IMR-90 (cell line): ENCODE data around the gene CYFIP1. TPM values are rescaled to one million over a fixed set of nuclear protein-coding genes. Genes with fewer than 3 reads are reported as not detected.

ENCODE experiments used
- ATAC-seq: fragments of 200-7000 bp; cut with Tn5 transposase; 2 replicates; pipeline ENCODE4 v1.9.1; 2020; ENCODE audit warnings: low read depth, mild to moderate bottlenecking, moderate library complexity
- BruUV-seq: library from RNA; stranded (reverse); fragments of 400-500 nt; replicated peaks from 2 replicates; lab custom pipeline; 2021; lab: Mats Ljungman, UMichigan
- CTCF ChIA-PET: fragments of 300-600 bp; formaldehyde crosslinking; extraction: SDS; loops from one replicate; lab custom pipeline; 2021; ENCODE audit warnings: antibody characterized with exemption; lab: Yijun Ruan, JAX
- POLR2A ChIA-PET: fragments of 300-600 bp; sonication (Branson Sonifier 250); formaldehyde crosslinking; loops from one replicate; lab custom pipeline; 2022; ENCODE audit warnings: antibody characterized with exemption; ENCODE audit not compliant: unreplicated experiment; lab: Charles Lee
- DNase-seq: peaks from one replicate; pipeline ENCODE4 v3.0.0; 2013
- H2AFZ ChIP-seq: replicated peaks from 2 replicates; pipeline ENCODE3; 2013; ENCODE audit warnings: low read length, mild to moderate bottlenecking; ENCODE audit not compliant: poor library complexity
- H2AK5ac ChIP-seq: 2 replicates; pipeline ENCODE4 v1.6.1; 2013; ENCODE audit warnings: low read depth, low read length, inconsistent platforms
- H2AK9ac ChIP-seq: replicated peaks from 2 replicates; pipeline ENCODE3; 2013; ENCODE audit warnings: mild to moderate bottlenecking, low read depth, low read length, moderate library complexity; ENCODE audit not compliant: poor library complexity
- H2BK120ac ChIP-seq: 2 replicates; pipeline ENCODE4 v1.6.1; 2013; ENCODE audit warnings: low read depth, low read length, inconsistent platforms
- H2BK15ac ChIP-seq: 3 replicates; pipeline ENCODE4 v1.6.1; 2013; ENCODE audit warnings: low read depth, low read length, inconsistent platforms
- H2BK20ac ChIP-seq: 2 replicates; pipeline ENCODE4 v1.6.1; 2013; ENCODE audit warnings: low read depth, mild to moderate bottlenecking, inconsistent platforms, low read length, moderate library complexity
- H2BK5ac ChIP-seq: 2 replicates; pipeline ENCODE4 v1.6.1; 2013; ENCODE audit warnings: mild to moderate bottlenecking, low read depth, low read length, inconsistent platforms; ENCODE audit not compliant: poor library complexity, severe bottlenecking
- H3K14ac ChIP-seq: replicated peaks from 2 replicates; pipeline ENCODE4 v1.6.1; 2013; ENCODE audit warnings: low read depth, low read length, inconsistent platforms
- H3K18ac ChIP-seq: 2 replicates; pipeline ENCODE4 v1.6.1; 2013; ENCODE audit warnings: low read depth, low read length, control low read depth
- H3K23ac ChIP-seq: 2 replicates; pipeline ENCODE4 v1.6.1; 2013; ENCODE audit warnings: low read depth, low read length, inconsistent platforms
- H3K27ac ChIP-seq: 2 replicates; pipeline ENCODE4 v1.5.1; 2013; ENCODE audit warnings: mild to moderate bottlenecking, control low read depth, low read length; ENCODE audit not compliant: insufficient read depth
- H3K27me3 ChIP-seq: 2 replicates; pipeline ENCODE4 v1.6.1; 2013; ENCODE audit warnings: low read length; ENCODE audit not compliant: control insufficient read depth, insufficient read depth
- H3K36me3 ChIP-seq: 2 replicates; pipeline ENCODE4 v1.6.1; 2013; ENCODE audit warnings: low read length, mixed read lengths; ENCODE audit not compliant: control insufficient read depth, insufficient read depth
- H3K4ac ChIP-seq: 2 replicates; pipeline ENCODE4 v1.6.1; 2013; ENCODE audit warnings: low read depth, low read length, inconsistent platforms
- H3K4me1 ChIP-seq: 2 replicates; pipeline ENCODE4 v1.6.1; 2013; ENCODE audit warnings: low read length, mixed read lengths; ENCODE audit not compliant: control insufficient read depth, insufficient read depth
- H3K4me2 ChIP-seq: 2 replicates; pipeline ENCODE4 v1.6.1; 2013; ENCODE audit warnings: low read depth, mild to moderate bottlenecking, control low read depth, low read length, moderate library complexity
- H3K4me3 ChIP-seq: 2 replicates; pipeline ENCODE4 v1.5.1; 2013; ENCODE audit warnings: low read depth, mild to moderate bottlenecking, control low read depth, low read length, moderate library complexity; ENCODE audit not compliant: insufficient read depth
- H3K56ac ChIP-seq: 2 replicates; pipeline ENCODE4 v1.6.1; 2013; ENCODE audit warnings: low read length, inconsistent platforms; ENCODE audit not compliant: insufficient read depth; ENCODE audit errors: extremely low read depth
- H3K79me1 ChIP-seq, 2 experiments: 2 replicates each; pipeline ENCODE4 v1.6.1; 2013; ENCODE audit warnings: low read length in 2 of 2, inconsistent platforms in 1 of 2, low read depth in 1 of 2
- H3K9ac ChIP-seq: 2 replicates; pipeline ENCODE4 v1.6.1; 2013; ENCODE audit warnings: low read depth, low read length, control low read depth
- H3K9me1 ChIP-seq: 2 replicates; pipeline ENCODE4 v1.6.1; 2013; ENCODE audit warnings: low read length, inconsistent platforms; ENCODE audit not compliant: insufficient read depth
- H3K9me3 ChIP-seq: 2 replicates; pipeline ENCODE4 v1.6.1; 2013; ENCODE audit warnings: low read length; ENCODE audit not compliant: control insufficient read depth, insufficient read depth
- H4K20me1 ChIP-seq: 2 replicates; pipeline ENCODE4 v1.6.1; 2013; ENCODE audit warnings: low read length, inconsistent platforms; ENCODE audit not compliant: insufficient read depth
- H4K5ac ChIP-seq: 2 replicates; pipeline ENCODE4 v1.6.1; 2013; ENCODE audit warnings: mild to moderate bottlenecking, low read depth, low read length, control low read depth
- H4K8ac ChIP-seq, 2 experiments: 2 replicates each; pipeline ENCODE4 v1.6.1; 2013; ENCODE audit warnings: low read depth in 2 of 2, low read length in 2 of 2, control low read depth in 1 of 2, inconsistent platforms in 1 of 2
- H4K91ac ChIP-seq: 2 replicates; pipeline ENCODE4 v1.6.1; 2013; ENCODE audit warnings: low read depth, low read length, inconsistent platforms; ENCODE audit not compliant: insufficient read depth
- BHLHE40 ChIP-seq: fragments of 150-350 bp; IDR thresholded peaks from 2 replicates; pipeline ENCODE4 v1.6.1; 2016; ENCODE audit warnings: mild to moderate bottlenecking, low read depth, low read length
- CEBPB ChIP-seq: IDR thresholded peaks from 2 replicates; pipeline ENCODE4 v1.6.1; 2012; ENCODE audit warnings: low read depth, low read length, improper control_type of control experiment
- CHD1 ChIP-seq: IDR thresholded peaks from 2 replicates; pipeline ENCODE4 v1.6.1; 2012; ENCODE audit warnings: low read depth, low read length, improper control_type of control experiment
- CTCF ChIP-seq: conservative IDR thresholded peaks from 2 replicates; pipeline ENCODE4 v1.5.1; 2012; ENCODE audit warnings: mild to moderate bottlenecking, low read depth, low read length, improper control_type of control experiment
- ELK1 ChIP-seq: fragments of 150-350 bp; IDR thresholded peaks from 2 replicates; pipeline ENCODE4 v1.6.1; 2016; ENCODE audit warnings: low read depth, mild to moderate bottlenecking, low read length, moderate library complexity, borderline replicate concordance
- FOS ChIP-seq: fragments of 150-350 bp; IDR thresholded peaks from 2 replicates; pipeline ENCODE4 v1.6.1; 2016; ENCODE audit warnings: low read depth, low read length
- MAFK ChIP-seq: IDR thresholded peaks from 2 replicates; pipeline ENCODE4 v1.6.1; 2012; ENCODE audit warnings: low read depth, low read length, improper control_type of control experiment
- MAZ ChIP-seq: IDR thresholded peaks from 2 replicates; pipeline ENCODE4 v1.6.1; 2012; ENCODE audit warnings: low read depth, mild to moderate bottlenecking, low read length, improper control_type of control experiment, moderate library complexity, borderline replicate concordance
- MXI1 ChIP-seq: IDR thresholded peaks from 2 replicates; pipeline ENCODE4 v1.6.1; 2012; ENCODE audit warnings: low read depth, mild to moderate bottlenecking, low read length, moderate library complexity, borderline replicate concordance
- NFE2L2 ChIP-seq: fragments of 150-350 bp; IDR thresholded peaks from 2 replicates; pipeline ENCODE4 v1.6.1; 2016; ENCODE audit warnings: low read depth, mild to moderate bottlenecking, low read length
- POLR2A ChIP-seq: IDR thresholded peaks from 2 replicates; pipeline ENCODE4 v1.6.1; 2012; ENCODE audit warnings: mild to moderate bottlenecking, low read depth, low read length
- RAD21 ChIP-seq: IDR thresholded peaks from 2 replicates; pipeline ENCODE4 v1.6.1; 2012; ENCODE audit warnings: low read length, improper control_type of control experiment
- RCOR1 ChIP-seq: IDR thresholded peaks from 2 replicates; pipeline ENCODE4 v1.6.1; 2012; ENCODE audit warnings: mild to moderate bottlenecking, low read length, improper control_type of control experiment; ENCODE audit not compliant: insufficient replicate concordance
- RFX5 ChIP-seq: IDR thresholded peaks from 2 replicates; pipeline ENCODE4 v1.8.0; 2012; ENCODE audit warnings: low read depth, mild to moderate bottlenecking, low read length, moderate library complexity
- SMC3 ChIP-seq: fragments of 150-350 bp; IDR thresholded peaks from 2 replicates; pipeline ENCODE4 v1.6.1; 2016; ENCODE audit warnings: low read depth, mild to moderate bottlenecking, antibody characterized with exemption, low read length, moderate library complexity
- USF2 ChIP-seq: fragments of 150-350 bp; IDR thresholded peaks from 2 replicates; pipeline ENCODE4 v1.6.1; 2017; ENCODE audit warnings: mild to moderate bottlenecking, antibody characterized with exemption, low read length, low read depth
- WGBS, 2 experiments: methylation state at CpG; one replicate each; pipeline versions ENCODE4 v1.1.5 to v1.1.7; 2013; ENCODE audit warnings: missing lambda C conversion rate in 2 of 2; ENCODE audit not compliant: insufficient read length in 1 of 2; ENCODE audit errors: extremely low coverage in 2 of 2; 5-methylcytosine and 5-hydroxymethylcytosine counted together
- dilution Hi-C: fragments of 300-500 bp; cut with HindIII; formaldehyde crosslinking; loops from one replicate; pipeline ENCODE4 v1.14.3; 2018; ENCODE audit warnings: low sequenced_read_pairs; ENCODE audit not compliant: unreplicated experiment
- in situ Hi-C: fragments of 300-500 bp; cut with MboI; formaldehyde crosslinking; loops from 3 replicates; pipeline ENCODE4 v1.14.3; 2019; ENCODE audit warnings: low sequenced_read_pairs, inconsistent platforms, mixed read lengths
- intact Hi-C: fragments of 100-400 bp; cut with micrococcal nuclease; formaldehyde crosslinking; loops from 2 replicates; pipeline ENCODE4 v1.10.0; 2022
- polyA plus RNA-seq, 3 experiments: library from polyadenylated mRNA; depleted of rRNA; stranded (reverse); fragments of >200 nt; gene quantifications; 2 replicates each; pipeline ENCODE4 v1.2.3, GENCODE V29; 2012; ENCODE audit warnings: low replicate concordance in 1 of 3
- total RNA-seq: library from RNA; depleted of rRNA; stranded (reverse); fragments of >200 nt; gene quantifications from 2 replicates; pipeline ENCODE4 v1.2.3, GENCODE V29; 2012

Gene CYFIP1
- total and polyA plus RNA-seq, 2 of the 4 experiments (the other 2 are of a cell fraction): 58.4 to 163 TPM

- Histone ChIP-seq H3K4me3 (no peak overlapping the region), H4K20me1 (peaks cover 36% of the 10 kb centered on the region), H2BK15ac (no peak overlapping the region), H4K5ac (no peak overlapping the region), H2BK120ac (no peak overlapping the region), H2BK20ac (no peak overlapping the region), H2AK9ac (no peak overlapping the region), H3K23ac (no peak overlapping the region), H3K36me3 (peaks cover 34% of the 10 kb centered on the region), H3K79me1 (peaks cover 13 to 57% of the 10 kb centered on the region in 2 experiments; a peak in 3 of 4 replicates), H3K9me3 (no peaks in the 10 kb centered on the region), H3K4me1 (peaks cover 4% of the 10 kb centered on the region; the same call in 1 of the 2 replicates), H4K8ac (no peak overlapping the region), H3K18ac (no peak overlapping the region), H3K56ac (no peak overlapping the region), H3K4me2 (no peak overlapping the region), H4K91ac (no peak overlapping the region), H3K14ac (no peak overlapping the region), H2AK5ac (no peak overlapping the region), H2AFZ (no peak overlapping the region), H3K9ac (no peak overlapping the region), H3K27ac (no peak overlapping the region), H3K4ac (no peak overlapping the region), H3K9me1 (peaks cover 12% of the 10 kb centered on the region; the same call in 1 of the 2 replicates), H3K27me3 (no peaks in the 10 kb centered on the region), H2BK5ac (no peak overlapping the region)
- no peak for DNase-seq
- BruUV-seq: no TSS peak
- 60% methylated on average over 1 of the region's 10 CpGs; no CpG with 5 or more reads in 1 of the 2 experiments for WGBS, 2 experiments
- CTCF ChIA-PET: no interaction called here
- no peak for ATAC-seq
- POLR2A ChIA-PET: no interaction called here
- in situ Hi-C loops (no loop called here), intact Hi-C loops (no loop called here), dilution Hi-C loops (no loop called here)
- no peak for TF ChIP-seq CTCF
- TF ChIP-seq SMC3: no peak
- TF ChIP-seq MAFK: no peak
- no peak for TF ChIP-seq BHLHE40
- TF ChIP-seq USF2: no peak
- no peak for TF ChIP-seq MAZ
- no peak for TF ChIP-seq RCOR1
- TF ChIP-seq RAD21: no peak
- TF ChIP-seq RFX5: no peak
- TF ChIP-seq CEBPB: no peak
- no peak for TF ChIP-seq FOS
- TF ChIP-seq NFE2L2: no peak
- no peak for TF ChIP-seq POLR2A
- no peak for TF ChIP-seq MXI1
- no peak for TF ChIP-seq ELK1
- TF ChIP-seq CHD1: no peak
Measured at GRCh38 chr15:22945071-22945470, 35.1 kb downstream of the CYFIP1 start.
